ENCODE results near the gene VAT1L. TPM values are rescaled to one million over a fixed set of nuclear protein-coding genes. Genes with fewer than 3 reads are reported as not detected.

VAT1L gene, protein sequence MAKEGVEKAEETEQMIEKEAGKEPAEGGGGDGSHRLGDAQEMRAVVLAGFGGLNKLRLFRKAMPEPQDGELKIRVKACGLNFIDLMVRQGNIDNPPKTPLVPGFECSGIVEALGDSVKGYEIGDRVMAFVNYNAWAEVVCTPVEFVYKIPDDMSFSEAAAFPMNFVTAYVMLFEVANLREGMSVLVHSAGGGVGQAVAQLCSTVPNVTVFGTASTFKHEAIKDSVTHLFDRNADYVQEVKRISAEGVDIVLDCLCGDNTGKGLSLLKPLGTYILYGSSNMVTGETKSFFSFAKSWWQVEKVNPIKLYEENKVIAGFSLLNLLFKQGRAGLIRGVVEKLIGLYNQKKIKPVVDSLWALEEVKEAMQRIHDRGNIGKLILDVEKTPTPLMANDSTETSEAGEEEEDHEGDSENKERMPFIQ
- 1 to 10 TPM in 2 of 4 donors, under 1 TPM in 2; 0.53 to 2.5 (median 0.92) TPM for total RNA-seq

DNA sequence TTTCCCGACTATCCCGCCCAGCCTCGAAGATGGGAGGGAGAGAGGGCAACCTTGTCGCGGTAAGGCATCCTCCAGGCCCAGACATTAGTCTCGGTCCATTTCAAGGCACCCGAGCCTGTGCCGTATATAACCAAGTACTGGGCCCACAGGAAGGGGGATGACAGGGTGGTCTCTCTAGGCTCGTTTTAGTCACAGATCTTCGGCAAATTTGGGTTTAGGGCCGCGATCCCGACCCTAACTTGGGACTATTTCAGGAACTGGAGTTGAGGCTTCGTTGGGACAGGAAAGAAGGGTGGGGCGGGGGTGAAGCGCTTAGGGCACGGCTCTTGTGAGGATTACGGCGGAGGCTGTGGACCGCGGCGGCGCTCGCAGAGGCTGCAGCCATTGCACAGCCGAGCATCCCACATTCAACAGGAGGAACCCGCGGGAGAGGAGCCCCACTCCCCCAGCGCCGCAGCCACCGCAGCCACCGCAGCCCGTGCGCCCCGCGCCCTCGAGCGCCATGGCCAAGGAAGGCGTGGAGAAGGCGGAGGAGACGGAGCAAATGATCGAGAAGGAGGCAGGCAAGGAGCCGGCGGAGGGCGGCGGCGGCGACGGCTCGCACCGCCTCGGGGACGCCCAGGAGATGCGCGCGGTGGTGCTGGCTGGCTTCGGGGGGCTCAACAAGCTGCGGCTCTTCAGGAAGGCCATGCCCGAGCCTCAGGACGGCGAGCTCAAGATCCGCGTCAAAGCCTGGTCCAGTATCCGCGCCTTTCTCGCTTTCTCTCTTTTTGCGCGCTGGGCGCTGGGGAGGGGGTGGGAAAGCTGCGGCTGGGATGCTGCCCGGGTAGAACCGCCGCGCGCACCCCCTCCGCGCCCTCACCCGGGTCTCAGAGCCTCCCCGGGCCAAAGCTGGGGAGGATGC, at the start of gene VAT1L:
TSS of gene VAT1L (plus strand) at position 384 of the 904 bp plus-strand sequence. CDS start at position 503, 119 bp downstream.
- peaks cover 0 to 7% (median 0%) of the 10 kb centered on the region in 4 donors for H3K4me1 ChIP-seq
- H3K27ac ChIP-seq = peak within 1 kb of the TSS in 1 of 4 donors; percentile 12
- peak within 1 kb of the TSS; percentile 30 to 53 (median 42) for H3K4me3 ChIP-seq
- TF ChIP-seq POLR2A (IDR thresholded peaks at IDR 0.05) = no peak
- H3K36me3 ChIP-seq = no peaks in the 10 kb centered on the region
- no peak for DNase-seq
- H3K9me3 ChIP-seq = no peaks in the 10 kb centered on the region
- peaks cover 0 to 10% of the 10 kb centered on the region in 2 donors for H3K27me3 ChIP-seq

DNA sequence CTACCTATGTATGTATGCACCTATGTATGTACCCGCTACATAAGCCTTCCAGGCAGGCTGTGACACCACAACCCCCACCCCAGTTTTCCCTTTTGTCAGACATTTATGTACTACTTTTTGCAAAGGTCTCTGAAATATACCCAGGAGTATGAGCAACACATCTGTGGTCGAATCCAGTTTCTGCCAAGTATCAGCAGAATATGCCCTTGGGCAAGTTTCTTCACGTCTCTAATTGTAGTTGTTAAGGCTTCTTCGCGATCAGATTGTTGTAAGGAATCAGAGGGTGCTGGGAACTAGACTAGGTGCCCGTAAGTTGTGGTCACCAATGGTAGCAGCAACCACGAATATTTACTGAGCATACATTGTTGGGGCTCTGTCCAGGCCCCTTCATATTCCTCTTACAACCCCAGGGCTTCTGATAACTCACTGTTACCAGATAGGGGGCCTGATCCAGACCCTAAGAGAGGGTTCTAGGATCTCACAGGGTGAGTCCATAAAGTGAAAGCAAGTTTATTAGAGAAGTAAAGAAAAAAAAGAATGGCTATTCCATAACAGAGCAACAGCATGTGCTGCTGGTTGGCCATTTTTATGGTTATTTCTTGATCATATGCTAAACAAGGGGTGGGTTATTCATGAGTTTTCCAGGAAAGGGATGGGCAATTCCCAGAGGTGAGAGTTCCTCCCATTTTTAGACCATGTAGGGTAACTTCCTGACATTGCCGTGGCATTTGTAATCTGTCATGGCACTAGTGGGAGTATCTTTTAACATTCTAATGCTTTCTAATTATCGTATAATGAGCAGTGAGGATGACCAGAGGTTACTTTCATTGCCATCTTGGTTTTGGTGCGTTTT, 49.4 kb upstream of the VAT1L start:
- no peaks in the 10 kb centered on the region for H3K4me1 ChIP-seq
- H3K9me3 ChIP-seq = no peaks in the 10 kb centered on the region
- no peaks in the 10 kb centered on the region for H3K36me3 ChIP-seq
- no peak overlapping the region for H3K27ac ChIP-seq
- DNase-seq = no peak
- no peaks in the 10 kb centered on the region for H3K27me3 ChIP-seq
- no peak overlapping the region for H3K4me3 ChIP-seq
- TF ChIP-seq POLR2A (IDR thresholded peaks at IDR 0.05) = no peak
- TF ChIP-seq, protein P1, sequence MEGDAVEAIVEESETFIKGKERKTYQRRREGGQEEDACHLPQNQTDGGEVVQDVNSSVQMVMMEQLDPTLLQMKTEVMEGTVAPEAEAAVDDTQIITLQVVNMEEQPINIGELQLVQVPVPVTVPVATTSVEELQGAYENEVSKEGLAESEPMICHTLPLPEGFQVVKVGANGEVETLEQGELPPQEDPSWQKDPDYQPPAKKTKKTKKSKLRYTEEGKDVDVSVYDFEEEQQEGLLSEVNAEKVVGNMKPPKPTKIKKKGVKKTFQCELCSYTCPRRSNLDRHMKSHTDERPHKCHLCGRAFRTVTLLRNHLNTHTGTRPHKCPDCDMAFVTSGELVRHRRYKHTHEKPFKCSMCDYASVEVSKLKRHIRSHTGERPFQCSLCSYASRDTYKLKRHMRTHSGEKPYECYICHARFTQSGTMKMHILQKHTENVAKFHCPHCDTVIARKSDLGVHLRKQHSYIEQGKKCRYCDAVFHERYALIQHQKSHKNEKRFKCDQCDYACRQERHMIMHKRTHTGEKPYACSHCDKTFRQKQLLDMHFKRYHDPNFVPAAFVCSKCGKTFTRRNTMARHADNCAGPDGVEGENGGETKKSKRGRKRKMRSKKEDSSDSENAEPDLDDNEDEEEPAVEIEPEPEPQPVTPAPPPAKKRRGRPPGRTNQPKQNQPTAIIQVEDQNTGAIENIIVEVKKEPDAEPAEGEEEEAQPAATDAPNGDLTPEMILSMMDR (IDR thresholded peaks at IDR 0.05) = no peak

DNA sequence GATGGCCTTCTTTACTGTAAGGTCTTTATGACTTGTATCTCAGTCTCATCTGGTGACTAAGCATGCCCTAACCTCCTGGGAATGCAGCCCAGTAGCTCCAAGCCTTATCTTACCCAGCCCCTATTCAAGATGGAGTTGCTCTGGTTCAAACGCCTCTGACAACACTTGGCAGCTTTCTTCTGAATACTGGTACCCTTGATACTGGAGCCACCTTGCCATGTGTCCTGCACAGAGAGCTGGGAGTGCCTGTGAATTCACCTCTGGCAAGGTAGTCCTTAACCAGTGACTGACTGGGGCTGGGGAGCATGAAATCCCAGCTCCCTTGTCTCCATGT, 48.8 kb upstream of the VAT1L start:
- Histone ChIP-seq H3K27me3 (no peaks in the 10 kb centered on the region), H3K4me3 (no peak overlapping the region), H3K27ac (no peak overlapping the region), H3K9me3 (no peaks in the 10 kb centered on the region), H3K4me1 (no peaks in the 10 kb centered on the region), H3K36me3 (no peaks in the 10 kb centered on the region)
- DNase-seq = no peak
- TF ChIP-seq, protein P1 (IDR thresholded peaks at IDR 0.05) = no peak

DNA sequence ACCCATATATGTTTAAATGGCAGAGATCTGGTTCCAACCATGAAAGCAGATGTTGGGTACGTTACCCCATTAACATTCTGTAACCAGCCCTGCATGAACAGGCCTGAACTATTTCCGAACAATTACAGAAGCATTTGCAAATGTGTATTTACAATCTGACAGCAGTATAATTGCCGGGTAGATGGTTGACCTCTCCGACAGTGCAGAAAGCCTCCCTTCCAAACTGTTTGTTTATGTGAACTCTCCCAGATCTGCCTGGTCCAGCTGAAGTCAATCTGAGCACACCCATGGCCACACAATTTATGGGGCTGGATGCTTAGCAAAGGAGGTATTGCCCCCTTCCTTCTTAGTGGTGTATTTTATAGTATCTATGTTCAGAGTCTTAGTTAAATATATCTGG, 44.2 kb upstream of the VAT1L start:
- H3K9me3 ChIP-seq = no peaks in the 10 kb centered on the region
- H3K27ac ChIP-seq = no peak overlapping the region
- DNase-seq = no peak
- no peak overlapping the region for H3K4me3 ChIP-seq
- no peaks in the 10 kb centered on the region for H3K27me3 ChIP-seq
- no peaks in the 10 kb centered on the region for H3K4me1 ChIP-seq
- no peak for TF ChIP-seq POLR2A (IDR thresholded peaks at IDR 0.05)
- TF ChIP-seq, protein P1 (IDR thresholded peaks at IDR 0.05) = no peak
- H3K36me3 ChIP-seq = no peaks in the 10 kb centered on the region

DNA sequence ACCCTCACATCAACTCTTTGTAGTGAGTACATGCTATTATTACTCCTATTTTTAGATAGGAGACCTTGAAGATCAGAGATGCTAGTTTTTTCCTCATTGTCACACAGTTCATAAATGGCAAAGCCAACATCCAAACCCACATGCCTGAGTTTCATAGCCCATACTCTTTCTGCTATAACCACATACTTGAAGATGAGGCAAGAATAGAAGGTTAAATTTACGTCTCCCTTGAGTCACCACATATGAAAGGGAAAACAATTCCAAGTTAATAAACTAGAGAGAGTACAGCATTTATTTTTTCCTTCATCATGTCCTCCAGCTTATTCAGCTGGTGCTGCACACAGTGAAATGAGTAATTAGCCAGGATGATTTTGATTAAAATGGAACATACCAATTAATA, 42.4 kb upstream of the VAT1L start:
- Histone ChIP-seq H3K27ac (no peak overlapping the region), H3K4me3 (no peak overlapping the region), H3K4me1 (no peaks in the 10 kb centered on the region), H3K9me3 (no peaks in the 10 kb centered on the region), H3K27me3 (no peaks in the 10 kb centered on the region), H3K36me3 (no peaks in the 10 kb centered on the region)
- TF ChIP-seq POLR2A (IDR thresholded peaks at IDR 0.05) = no peak
- TF ChIP-seq, protein P1 (IDR thresholded peaks at IDR 0.05) = no peak
- DNase-seq = no peak

All from Peyer's patch (tissue), 4 donors.